GM10847 (cell line): ENCODE results near the gene GPRIN3.

ENCODE experiments used
- POLR2A ChIP-seq: IDR thresholded peaks from 2 replicates; pipeline ENCODE4 v1.6.1; 2011; ENCODE audit not compliant: insufficient read length; ENCODE audit errors: extremely low read depth

Gene GPRIN3

GRCh38 chr4:89329280-89329679, 21.7 kb upstream of the GPRIN3 start:
- TF ChIP-seq POLR2A, result no peak

GRCh38 chr4:89324671-89325070, 17.1 kb upstream of the GPRIN3 start:
- no peak for TF ChIP-seq POLR2A

DNA sequence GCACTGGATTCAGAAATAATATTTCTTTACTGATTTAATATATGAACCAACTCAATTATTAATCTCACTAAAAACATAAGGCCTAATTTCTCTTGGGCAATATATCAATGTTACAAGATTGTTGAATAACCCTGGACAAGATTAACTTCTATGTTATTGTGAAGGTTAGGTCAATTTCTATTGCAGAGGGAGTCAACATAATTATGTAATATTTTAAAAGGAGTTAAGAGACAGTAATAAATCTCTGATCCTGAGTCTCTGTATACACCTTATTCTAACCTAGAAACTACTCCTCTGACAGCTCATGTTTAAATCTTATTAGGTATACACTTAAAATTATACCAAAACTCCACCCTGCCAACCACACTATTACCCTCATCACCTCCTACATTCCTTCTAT, 15.1 kb upstream of the GPRIN3 start:
- TF ChIP-seq POLR2A, result no peak

GRCh38 chr4:89319756-89320155, 12.2 kb upstream of the GPRIN3 start:
- TF ChIP-seq POLR2A, result no peak

- no peak for TF ChIP-seq POLR2A
Measured at GRCh38 chr4:89316931-89317366, 9.3 kb upstream of the GPRIN3 start.

- no peak for TF ChIP-seq POLR2A
Measured at GRCh38 chr4:89316211-89316610, 8.6 kb upstream of the GPRIN3 start.

DNA sequence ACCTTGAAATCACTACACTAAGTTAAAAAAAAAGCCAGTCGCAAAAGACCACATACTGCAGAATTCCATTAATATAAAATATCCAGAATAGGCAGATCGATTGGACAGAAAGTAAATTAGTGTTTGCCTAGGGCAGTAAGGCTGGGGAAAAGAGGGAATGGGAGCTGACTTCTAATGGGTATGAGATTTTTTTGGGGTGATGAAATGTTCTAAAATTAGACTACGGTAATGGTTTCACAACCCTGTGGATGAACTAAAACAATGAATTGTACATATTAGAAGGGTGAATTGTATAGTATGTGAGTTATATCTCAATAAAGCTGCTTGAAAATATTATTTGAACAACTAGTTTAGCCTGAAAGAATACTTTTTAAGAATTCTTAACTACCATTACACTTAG, 6.7 kb upstream of the GPRIN3 start:
- TF ChIP-seq POLR2A, result no peak

GRCh38 chr4:89312066-89312465, 4.5 kb upstream of the GPRIN3 start:
- no peak for TF ChIP-seq POLR2A

DNA sequence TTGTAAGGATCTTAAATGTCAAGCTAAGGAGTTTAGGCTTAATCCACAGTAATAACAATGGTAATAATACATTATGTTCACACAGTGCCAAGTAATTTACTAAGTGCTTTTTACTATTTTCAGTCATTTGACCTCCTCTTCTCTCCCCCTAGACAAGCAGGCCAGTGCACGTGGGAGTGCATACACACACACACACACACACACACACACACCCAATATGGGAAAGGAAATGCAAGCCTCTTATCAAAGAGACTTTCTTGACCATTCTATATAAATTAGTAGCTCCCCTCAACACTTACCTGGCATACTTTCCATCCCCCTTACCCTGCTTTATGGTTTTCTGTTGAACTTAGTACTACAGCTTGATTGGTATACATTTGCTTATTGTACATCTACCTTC, 3.8 kb upstream of the GPRIN3 start:
- TF ChIP-seq POLR2A, result no peak

- TF ChIP-seq POLR2A, result no peak
Measured at GRCh38 chr4:89308161-89308500, 531 bp upstream of the GPRIN3 start.

DNA sequence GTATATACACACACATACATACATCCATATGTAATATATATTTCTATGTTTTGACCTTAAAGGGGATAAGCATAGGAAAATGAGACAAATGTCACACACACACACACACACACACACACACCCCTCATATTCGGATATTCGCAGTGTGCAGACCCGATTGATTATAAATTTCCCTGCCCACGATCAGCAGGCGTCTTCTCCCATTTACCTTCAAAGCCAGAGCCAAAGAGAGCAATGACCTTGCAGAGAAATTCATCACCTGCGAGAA, 488 bp downstream of the GPRIN3 start:
- TF ChIP-seq POLR2A, result no peak

GRCh38 chr4:89306486-89307177, 968 bp downstream of the GPRIN3 start:
- no peak for TF ChIP-seq POLR2A

DNA sequence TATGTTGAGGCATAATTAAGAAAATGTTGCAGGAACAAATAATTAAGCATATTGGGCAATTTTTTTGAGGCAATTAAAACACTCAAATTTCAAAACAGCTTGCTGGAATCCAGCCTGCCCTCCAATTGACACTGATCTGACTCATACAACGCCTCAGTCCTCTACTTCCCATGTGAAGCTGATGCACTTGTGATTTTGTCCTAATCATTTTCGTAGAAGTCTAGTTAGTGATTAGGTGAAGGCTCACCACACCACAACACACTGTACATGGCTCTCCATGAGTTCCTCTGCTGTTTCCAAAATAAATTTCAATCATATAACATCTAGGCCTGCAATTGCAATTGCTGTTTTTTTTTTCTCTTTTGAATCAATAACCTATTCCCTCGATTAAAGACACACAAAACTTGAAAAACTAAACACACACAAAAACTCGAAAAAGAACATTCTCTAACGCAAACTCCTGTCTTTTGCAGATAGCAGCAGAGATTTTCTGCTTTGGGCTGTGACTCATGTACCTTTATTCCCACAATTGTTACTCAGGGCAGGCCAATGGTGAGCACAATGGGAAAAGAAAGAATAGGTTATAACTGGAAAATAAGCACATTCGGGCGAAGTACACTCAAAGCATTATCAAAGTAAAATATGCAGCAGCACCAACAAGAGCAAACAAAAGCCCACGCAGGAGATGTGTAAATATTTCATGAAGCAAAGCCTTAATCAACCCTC, 1.7 kb downstream of the GPRIN3 start:
- TF ChIP-seq POLR2A, result no peak

DNA sequence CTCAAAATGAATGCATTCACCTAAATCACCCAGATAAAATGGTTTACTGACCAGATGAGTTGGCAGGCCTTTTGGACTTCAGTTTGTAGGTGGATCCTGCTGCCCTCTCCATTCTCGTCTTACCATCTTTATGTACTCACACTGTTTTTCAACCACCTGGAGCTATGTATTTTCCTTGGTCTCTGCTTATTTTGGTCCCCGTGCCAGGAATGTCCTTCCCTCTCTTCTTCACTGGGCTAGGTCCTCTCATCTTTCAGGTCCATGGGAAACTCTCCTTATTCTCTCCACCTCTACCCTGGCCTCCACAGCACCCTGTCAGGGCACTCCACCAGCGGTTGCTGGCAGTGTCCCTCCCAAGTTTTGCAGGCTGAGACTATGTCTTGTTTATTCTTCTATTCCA, 2.6 kb downstream of the GPRIN3 start:
- TF ChIP-seq POLR2A, result no peak

DNA sequence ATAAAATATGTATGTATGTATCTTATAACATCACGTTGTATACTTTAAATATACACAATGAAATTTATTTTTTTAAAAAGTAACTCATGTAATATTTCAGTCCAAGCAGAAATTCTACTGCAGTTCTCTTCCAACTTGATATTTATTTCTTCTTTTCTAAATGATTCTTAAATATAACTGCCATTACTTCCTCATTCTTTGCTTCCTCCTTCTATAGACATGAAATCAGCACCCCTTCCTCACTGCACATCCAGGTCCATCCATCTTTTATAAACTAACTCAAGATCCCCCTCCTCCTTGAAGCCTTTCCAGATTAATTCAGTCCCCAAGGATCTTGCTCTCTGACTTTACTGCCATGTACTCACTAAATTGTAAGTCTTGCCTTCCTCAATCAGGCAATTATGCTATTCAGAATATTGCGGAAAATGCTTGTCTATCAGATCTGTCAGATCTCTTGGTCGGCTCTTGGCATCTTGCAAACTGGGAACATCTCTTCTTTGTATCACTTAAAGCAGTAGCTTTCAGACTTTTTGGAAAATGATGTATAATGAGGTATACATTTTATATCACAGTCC, 3.7 kb downstream of the GPRIN3 start:
- no peak for TF ChIP-seq POLR2A

DNA sequence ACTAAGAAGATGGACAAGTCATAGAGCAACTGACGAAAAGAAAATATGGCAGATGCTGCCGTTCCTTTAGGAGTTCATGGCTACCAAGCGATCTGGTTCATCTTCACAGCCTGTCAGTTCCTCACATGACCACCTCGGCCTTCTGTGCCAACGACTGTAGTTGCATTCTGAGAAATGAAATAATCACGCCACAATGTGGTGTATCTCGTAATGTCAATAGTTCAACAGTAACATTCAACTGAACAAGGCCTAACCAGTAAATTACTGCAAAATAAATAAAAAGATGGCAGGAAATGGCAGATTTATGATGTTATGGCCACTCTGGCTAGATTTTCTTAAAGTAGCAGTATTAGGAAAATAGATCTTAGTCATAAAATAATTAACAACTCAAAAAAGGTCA, 4.4 kb downstream of the GPRIN3 start:
- no peak for TF ChIP-seq POLR2A

DNA sequence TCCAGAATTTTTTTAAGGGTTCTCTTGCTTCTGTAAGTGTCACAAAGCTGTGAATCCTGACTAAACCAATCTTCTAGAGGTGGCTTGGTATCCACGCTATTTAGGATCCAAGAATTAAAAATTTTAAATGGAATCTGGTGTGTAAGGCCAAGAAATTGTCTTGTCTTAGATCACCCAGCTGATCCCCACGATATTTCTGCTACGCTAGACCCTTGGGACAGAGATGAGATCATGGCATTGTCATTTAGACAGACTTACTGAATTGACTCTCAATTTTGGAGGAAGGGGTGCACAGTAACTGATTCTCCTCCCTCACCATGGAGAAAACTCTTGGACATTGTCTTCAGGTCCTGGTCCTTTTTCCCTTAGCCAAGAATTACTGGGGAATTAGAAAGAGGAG, 5.7 kb downstream of the GPRIN3 start:
- no peak for TF ChIP-seq POLR2A

DNA sequence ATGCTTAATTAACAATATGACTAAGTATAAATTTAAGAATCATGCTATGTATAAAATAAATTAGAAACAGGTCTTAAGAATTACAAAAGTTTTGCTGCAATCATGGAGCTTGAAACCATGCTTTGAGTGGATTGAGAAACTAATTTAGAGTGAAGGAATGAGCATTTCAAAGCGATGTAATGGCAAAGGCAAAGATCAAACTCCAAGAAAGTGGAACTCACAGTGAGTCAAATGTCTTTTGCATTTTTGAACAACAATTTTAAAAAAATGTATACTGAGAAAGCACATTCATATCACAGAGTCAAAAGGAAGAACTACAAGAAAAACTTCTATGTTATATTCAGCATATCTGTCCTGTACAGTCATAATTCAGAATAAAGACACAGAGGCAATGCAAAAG, 6.6 kb downstream of the GPRIN3 start:
- no peak for TF ChIP-seq POLR2A

DNA sequence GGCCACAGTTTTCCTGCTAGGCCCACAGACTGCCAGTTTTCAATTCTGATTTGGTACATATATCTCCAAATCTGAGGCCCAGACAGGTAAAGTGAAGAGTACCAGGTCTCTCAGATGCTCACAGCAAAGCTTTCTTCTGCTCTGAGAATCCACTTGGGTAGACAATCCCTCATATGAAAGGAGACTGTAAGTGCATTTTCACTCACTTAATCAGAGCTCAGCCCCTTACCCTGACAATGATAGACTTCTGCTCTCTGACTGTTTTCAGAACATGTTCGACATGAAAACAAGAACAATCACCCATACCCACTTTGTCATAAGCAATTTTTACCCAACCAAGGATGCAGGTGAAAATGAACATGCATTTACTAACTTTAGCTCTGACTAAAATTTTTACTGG, 7.1 kb downstream of the GPRIN3 start:
- TF ChIP-seq POLR2A, result no peak
